ENCODE results near the gene BTBD9.

DNA sequence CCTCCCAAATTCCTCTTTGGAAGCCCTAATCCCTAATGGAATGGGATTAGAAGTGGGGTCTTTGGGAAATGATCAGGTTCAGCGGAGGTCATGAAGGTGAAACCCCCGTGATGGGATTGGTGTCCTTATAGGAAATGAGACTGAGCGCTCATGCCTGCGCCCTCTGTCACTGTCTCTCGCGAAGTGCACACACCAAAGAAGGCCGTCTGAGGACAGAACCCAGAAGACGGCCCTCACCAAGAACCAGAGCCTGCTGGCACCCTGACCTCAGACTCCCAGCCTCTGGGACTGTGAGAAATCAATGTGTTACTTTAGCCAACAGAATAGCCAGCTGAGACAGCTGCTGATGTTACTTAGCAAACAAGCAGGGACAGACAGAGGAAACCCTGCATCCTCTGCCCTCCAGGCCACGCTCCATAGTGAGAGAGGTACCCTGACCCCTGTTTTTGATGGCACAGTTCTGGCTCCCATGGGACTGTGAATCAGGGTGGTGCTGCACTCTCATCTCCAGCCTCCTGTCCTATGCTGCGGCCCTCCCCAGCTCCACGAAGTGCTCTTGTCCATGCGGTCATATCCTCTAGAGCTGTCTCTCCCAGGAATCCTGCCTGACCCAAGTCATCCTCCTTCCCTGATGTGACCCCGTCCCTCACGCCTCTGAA is 450.9 kb downstream of the BTBD9 start:
- TF ChIP-seq ZNF274 (IDR thresholded peaks at IDR 0.05; ENCODE audit: low read depth, low read length), result no peak
- no peak for TF ChIP-seq SUZ12 (IDR thresholded peaks at IDR 0.05; ENCODE audit: extremely low read depth, insufficient read depth, insufficient read length)

All from NT2/D1 (cell line).